ENCODE measurements around the gene PGA5.

PGA5 gene

DNA sequence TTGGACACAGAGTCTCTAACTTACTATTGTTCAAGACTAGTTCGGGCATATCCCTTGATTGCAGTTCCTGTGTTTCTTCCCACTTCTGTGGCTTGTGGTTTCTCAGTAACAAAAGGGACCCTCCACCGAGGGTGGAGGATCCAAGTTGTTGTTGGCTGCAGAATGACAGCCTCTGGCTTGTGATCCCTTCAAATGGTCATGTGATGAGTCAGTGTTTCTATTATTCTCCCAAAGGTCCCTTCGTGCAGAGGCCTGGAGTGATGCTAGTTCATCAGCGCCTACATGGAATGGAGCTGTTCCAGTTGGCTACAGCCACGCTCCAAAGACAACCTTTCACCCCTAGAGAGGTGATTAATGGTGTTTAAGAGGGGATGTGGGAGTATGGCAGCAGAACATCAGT, 56.8 kb downstream of the PGA5 start:
- no peak for DNase-seq

GRCh38 chr11:61298663-61299244, 57.8 kb downstream of the PGA5 start:
- no peak for DNase-seq

Data from stimulated activated CD8-positive, alpha-beta memory T cell treated with anti-CD3 and anti-CD28 coated beads, Interleukin-4, amount 100 ng/mL, for 48 hours (primary cell).